GM18868 (cell line): ENCODE measurements around the gene PET117.
"Not testable (repeated sequence)": the region's sequence is repeated elsewhere in the genome, so short reads cannot be mapped to it uniquely, and the experiment has no call there.

Source experiments
- ATAC-seq: cut with Tn5 transposase; IDR thresholded peaks from one replicate; pipeline ENCODE4 v1.9.1; 2021; ENCODE audit warnings: mild to moderate bottlenecking, moderate library complexity; ENCODE audit not compliant: unreplicated experiment

PET117 gene

GRCh38 chr20:18156045-18156444, 18.4 kb downstream of the PET117 start:
- no peak for ATAC-seq

GRCh38 chr20:18164356-18164755, 26.7 kb downstream of the PET117 start:
- ATAC-seq, result no peak

DNA sequence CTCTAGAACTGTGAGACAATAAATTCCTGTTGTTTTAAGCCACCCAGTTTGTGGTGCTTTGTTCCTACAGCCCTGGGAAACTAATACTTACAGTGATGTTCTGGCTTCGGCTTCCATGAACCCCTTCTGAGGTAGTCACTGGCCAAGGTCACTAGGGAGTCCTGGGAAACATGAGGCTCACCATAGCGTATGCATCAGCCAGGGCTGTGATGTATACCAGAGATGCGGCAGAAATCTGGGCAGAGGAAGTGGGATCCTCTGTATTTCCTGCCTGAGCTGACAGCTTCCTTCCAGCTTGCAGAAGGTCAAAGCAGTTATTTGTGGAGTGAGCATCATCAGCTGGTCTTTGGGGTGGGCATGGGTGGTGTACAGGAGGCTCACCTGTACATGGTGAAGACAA, 27.9 kb downstream of the PET117 start:
- ATAC-seq, result no peak

DNA sequence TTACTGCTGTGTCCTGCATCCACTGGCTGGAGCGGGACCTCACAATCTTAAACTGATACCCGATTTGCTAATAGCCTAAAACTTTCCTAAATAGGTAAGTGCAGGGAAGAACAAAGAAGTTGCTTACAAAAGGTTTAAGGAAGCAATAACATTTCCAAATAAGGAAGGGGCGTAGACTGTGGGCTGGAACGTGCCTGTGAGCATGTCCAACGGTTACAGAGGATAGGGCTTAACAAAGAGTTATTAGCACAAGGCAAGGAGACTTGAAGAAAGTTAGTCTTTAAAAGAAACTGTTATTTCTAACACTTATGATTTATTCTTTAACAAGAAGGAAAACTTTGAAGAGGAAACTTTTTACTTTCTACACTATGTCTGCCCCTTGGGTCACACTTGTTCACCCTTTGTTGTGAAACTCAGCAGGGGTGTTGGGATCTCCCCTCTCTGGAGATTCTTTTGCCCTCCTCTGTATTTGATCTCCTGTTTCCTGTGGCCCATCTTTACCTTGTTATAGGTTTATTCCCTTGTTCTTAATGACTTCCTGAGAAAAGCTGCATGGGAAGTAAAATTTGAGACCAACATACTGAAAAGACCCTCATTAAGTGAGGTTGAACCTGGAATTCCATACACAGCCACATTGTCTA, 28.7 kb downstream of the PET117 start:
- no peak for ATAC-seq

- no peak for ATAC-seq
Measured at GRCh38 chr20:18166950-18167349, 29.3 kb downstream of the PET117 start.

DNA sequence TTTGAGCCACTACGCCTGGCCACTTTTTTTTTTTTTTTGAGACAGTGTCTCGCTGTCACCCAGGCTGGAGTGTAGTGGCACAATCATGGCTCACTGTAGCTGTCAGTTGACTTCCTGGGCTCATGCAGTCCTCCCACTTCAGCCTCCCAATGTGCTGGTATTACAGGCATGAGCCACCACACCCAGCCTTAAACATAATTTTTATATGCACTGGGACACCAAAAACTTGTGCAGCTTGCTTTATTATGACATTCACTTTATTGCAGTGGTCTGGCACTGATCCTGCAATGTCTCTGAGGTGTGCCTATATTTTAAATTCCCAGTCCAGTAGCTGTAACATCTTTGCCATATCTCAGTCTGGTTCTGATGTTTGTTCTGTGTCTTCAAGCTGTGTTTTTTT, 34.7 kb downstream of the PET117 start:
- ATAC-seq, result no peak

GRCh38 chr20:18174906-18175683, 37.4 kb downstream of the PET117 start:
- no peak for ATAC-seq

DNA sequence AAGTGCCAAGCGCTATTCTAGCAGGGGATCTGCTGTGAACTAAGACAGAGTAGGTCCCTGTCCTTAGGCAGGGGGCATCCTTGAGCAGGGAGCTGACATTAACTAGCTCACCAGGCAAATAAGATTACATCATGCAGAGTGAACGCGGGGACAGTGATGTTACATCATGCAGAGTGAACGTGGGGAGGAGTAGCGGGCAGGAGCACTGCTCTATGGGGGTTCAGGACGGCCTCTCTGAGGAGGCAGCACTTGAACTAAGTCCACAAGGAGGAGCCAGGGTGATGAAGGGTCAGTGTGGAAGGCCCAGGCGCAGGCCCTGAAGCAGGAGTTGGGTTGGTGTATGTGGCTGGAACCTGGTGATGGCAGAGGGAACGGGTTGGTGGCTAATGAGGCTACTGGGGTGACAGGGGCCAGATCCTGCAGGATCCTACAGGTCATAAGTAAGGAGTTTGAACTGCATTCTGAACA, 38.7 kb downstream of the PET117 start:
- ATAC-seq, result no peak

- ATAC-seq, result not testable (repeated sequence)
Measured at GRCh38 chr20:18180366-18180765, 42.7 kb downstream of the PET117 start.

DNA sequence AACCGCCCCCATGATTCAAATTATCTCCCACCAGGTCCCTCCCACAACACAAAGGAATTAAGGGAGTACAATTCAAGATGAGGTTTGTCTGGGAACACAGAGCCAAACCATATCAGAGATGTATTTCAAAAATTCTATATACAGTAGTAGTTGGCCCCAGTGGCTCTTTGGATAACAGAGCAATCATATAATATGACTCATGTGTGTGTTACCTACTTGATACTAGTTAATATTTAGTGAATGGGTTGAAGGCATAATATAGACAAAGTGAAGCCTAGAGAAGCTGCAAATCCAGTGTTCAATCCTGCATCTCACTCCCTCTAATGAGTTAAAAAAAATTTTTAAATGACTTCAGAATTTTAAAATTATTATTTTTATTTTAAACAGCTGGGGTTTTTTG, 43.2 kb downstream of the PET117 start:
- ATAC-seq, result no peak

DNA sequence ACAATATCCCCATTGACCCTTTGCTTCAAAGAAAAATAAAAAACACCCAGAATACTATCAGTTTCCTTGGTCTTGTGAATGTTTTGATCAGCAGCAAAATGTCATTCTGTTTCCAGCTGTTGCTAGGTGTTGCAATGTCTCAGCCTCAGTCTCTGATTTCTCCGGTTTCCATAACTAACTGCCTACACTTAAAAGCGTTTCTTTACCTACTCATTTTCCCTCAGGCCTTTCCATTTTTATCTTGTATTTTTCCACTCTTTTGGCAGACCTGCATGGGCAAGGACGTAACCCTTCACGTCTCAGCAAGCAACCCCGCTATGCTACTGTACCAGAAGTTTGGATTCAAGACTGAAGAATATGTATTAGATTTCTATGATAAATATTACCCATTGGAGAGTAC, 49.4 kb downstream of the PET117 start:
- no peak for ATAC-seq

DNA sequence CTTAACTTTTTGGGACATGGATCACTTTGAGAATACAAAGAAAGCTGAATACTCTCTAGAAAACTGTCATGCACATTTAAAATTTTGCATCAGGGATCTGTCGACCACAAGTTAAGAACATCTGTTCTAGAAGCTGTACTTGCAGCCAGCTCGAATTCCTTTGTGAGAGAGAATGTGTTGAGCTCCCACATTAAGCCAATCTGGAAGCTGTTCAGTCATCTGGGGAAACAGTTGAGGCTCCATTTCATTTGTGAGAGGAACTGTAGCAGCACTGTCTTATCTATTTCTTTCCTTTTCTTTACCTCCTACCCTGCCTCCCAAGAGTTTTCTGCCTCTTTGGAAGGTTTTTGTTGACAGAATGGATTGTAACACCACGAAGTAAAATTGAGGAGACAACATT, 50.8 kb downstream of the PET117 start:
- no peak for ATAC-seq

- no peak for ATAC-seq
Measured at GRCh38 chr20:18190338-18191233, 52.9 kb downstream of the PET117 start.

- no peak for ATAC-seq
Measured at GRCh38 chr20:18191306-18191705, 53.6 kb downstream of the PET117 start.
